Urinary bladder (tissue), 4 donors: Measurements from ENCODE around the gene PLPPR3. TPM values are rescaled to one million over a fixed set of nuclear protein-coding genes. Genes with fewer than 3 reads are reported as not detected.

ENCODE experiments used
- DNase-seq: peaks from one replicate; pipeline ENCODE4 v3.0.0-alpha.2; 2015; ENCODE audit errors: extremely low spot score
- H3K27ac ChIP-seq: one replicate; pipeline ENCODE4 v1.5.1; 2013; ENCODE audit warnings: low read depth, mild to moderate bottlenecking, moderate library complexity
- H3K36me3 ChIP-seq: one replicate; pipeline ENCODE4 v1.6.1; 2013; ENCODE audit warnings: mild to moderate bottlenecking, moderate library complexity; ENCODE audit not compliant: insufficient read depth
- H3K4me1 ChIP-seq: one replicate; pipeline ENCODE4 v1.6.1; 2013; ENCODE audit warnings: mild to moderate bottlenecking, moderate library complexity; ENCODE audit not compliant: insufficient read depth
- H3K4me3 ChIP-seq: one replicate; pipeline ENCODE4 v1.5.1; 2013; ENCODE audit warnings: low read depth, low read length
- WGBS: extraction: QIAGEN DNeasy Blood & Tissue Kit; methylation state at CpG from one replicate; pipeline ENCODE4 v1.1.7; 2013; 5-methylcytosine and 5-hydroxymethylcytosine counted together
- polyA plus RNA-seq: library from polyadenylated mRNA; stranded (reverse); fragments of 200-250 nt; gene quantifications from one replicate; pipeline ENCODE4 v1.2.3, GENCODE V29; 2013
- total RNA-seq: library from RNA; depleted of rRNA; stranded (reverse); fragments of >200 nt; gene quantifications from one replicate; pipeline ENCODE4 v1.2.3, GENCODE V29; 2014
- donor health status: healthy with polysubstance abuse.
- donor health status: healthy.

The PLPPR3 gene
- total and polyA plus RNA-seq, 2 donors, result 0.03 to 2.1 TPM

DNA sequence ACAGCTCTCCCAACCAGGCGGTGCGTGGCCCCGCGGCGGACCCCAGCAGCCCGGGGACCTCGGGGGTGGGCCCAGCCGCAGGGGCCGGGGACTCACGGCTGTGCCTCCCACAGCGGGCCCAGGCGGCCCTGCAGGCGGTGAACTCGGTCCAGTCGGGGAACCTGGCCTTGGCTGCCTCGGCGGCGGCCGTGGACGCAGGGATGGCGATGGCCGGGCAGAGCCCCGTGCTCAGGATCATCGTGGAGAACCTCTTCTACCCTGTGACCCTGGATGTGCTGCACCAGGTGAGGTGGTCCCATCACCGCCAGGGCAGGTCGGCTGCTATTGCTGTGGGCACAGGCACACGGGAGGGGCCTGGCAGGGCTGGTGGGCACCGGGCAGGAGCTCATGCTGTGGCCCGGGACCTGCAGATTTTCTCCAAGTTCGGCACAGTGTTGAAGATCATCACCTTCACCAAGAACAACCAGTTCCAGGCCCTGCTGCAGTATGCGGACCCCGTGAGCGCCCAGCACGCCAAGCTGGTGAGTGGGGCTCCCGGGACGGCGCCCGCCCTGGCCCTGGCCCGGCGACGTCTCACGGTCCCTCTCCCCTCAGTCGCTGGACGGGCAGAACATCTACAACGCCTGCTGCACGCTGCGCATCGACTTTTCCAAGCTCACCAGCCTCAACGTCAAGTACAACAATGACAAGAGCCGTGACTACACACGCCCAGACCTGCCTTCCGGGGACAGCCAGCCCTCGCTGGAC, 17.2 kb downstream of the PLPPR3 start:
- Histone ChIP-seq H3K4me1 (peaks cover 7% of the 10 kb centered on the region), H3K4me3 (no peak overlapping the region), H3K27ac (no peak overlapping the region), H3K36me3 (peaks cover 18% of the 10 kb centered on the region)
- WGBS, result 90% methylated on average over 53 of the region's 53 CpGs
- no peak for DNase-seq

DNA sequence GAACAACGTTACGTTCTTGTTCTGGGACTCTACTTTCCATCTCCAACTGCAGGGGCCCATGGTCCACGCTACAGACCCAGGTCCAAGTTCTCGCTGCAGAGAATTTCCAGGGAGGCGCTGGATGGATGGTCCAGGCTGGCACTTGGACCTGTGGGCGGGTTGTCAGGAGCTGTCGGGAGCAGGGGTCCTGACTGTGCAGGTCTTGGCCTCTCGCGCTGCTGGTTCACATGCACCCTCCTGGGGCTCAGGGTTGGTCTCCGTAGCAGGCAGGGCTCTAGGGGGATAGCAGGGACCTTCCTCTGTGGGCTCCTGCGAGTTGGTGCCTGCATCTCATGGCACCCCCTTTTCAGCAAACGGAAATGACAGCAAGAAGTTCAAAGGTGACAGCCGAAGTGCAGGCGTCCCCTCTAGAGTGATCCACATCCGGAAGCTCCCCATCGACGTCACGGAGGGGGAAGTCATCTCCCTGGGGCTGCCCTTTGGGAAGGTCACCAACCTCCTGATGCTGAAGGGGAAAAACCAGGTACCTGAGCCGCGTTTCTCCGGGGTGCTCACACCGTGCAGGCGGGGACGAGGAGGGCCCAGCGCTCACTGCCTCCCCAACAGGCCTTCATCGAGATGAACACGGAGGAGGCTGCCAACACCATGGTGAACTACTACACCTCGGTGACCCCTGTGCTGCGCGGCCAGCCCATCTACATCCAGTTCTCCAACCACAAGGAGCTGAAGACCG, 17.9 kb downstream of the PLPPR3 start:
- Histone ChIP-seq H3K36me3 (peaks cover 18% of the 10 kb centered on the region), H3K27ac (no peak overlapping the region)
- DNase-seq, result no peak

GRCh38 chr19:803099-803561, 18.6 kb downstream of the PLPPR3 start:
- H3K4me1 ChIP-seq, result peaks cover 7% of the 10 kb centered on the region

More for the DNA sequence above, 17.9 kb downstream of the PLPPR3 start:
- peaks cover 7% of the 10 kb centered on the region for H3K4me1 ChIP-seq
- 85% methylated on average over 31 of the region's 31 CpGs for WGBS
- no peak overlapping the region for H3K4me3 ChIP-seq

DNA sequence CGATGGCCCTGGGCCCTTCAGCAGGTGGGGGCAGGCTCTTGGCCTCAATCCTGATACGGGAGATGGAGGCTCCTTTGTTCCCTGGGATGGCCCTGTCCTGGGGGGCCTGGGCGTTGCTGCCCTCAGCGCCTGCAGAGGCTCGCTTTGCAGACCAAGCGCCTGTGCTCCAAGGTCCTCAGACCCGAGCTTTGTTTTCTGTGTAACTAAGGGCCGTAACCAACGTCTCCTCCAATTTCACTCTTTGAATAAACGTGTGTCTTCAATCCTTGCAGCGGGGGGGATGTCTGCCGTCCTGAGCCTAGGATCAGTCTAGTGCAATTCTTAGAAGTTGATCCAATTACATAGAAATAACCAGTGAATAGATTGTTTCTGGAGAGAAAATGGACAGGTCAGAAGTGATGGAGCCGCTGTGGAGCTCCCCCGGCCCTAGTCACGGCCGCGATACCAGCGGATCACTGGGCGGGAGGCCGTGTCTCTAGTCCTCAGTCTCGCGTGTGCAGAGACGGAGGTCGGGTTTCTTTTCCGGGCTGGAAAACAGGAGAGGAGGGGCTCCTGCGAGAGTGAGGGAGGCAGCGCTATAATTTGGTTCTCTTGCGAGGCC, 19.2 kb downstream of the PLPPR3 start:
- Histone ChIP-seq H3K27ac (no peak overlapping the region), H3K4me1 (peaks cover 7% of the 10 kb centered on the region), H3K36me3 (peaks cover 16% of the 10 kb centered on the region), H3K4me3 (no peak overlapping the region)
- WGBS, result 29% methylated on average over 28 of the region's 28 CpGs
- DNase-seq, result no peak

More at GRCh38 chr19:803099-803561, 18.6 kb downstream of the PLPPR3 start:
- DNase-seq, result no peak
- 75% methylated on average over 17 of the region's 17 CpGs for WGBS
- H3K4me3 ChIP-seq, result no peak overlapping the region
- peaks cover 18% of the 10 kb centered on the region for H3K36me3 ChIP-seq
- H3K27ac ChIP-seq, result no peak overlapping the region

DNA sequence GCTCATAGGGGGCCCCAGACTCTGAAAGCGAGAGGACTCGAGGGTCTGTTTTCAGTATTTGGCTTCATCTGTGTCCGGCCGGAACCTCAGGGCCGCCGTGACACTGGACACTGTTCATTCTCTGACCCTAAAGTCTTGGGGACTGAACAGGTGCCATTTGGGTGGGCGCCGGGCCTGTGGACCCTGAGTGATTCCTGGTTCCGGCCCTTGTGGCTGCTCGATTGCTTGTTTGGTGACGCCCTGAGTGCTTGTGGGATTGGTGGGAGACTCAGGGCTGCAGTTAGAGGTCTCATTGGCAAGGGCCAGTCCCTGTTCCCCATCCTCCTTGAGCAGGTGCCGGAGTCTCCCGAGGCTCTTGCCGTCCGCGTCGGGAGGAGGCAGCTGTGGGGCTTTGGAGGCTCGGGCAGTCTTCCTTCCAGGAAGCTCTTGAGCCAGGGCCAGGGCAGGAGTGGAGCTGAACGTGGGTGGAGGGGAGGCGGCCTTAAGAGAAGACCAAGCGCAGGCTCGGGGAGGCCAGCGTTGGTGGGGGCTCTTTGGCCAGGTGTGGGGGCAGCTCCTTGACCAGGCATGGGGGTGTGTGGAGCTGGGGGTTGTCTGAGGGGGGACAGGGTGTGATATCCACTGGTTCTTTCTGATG, 19.8 kb downstream of the PLPPR3 start:
- peaks cover 7% of the 10 kb centered on the region for H3K4me1 ChIP-seq
- DNase-seq, result no peak
- H3K27ac ChIP-seq, result no peak overlapping the region
- H3K4me3 ChIP-seq, result no peak overlapping the region
- H3K36me3 ChIP-seq, result peaks cover 14% of the 10 kb centered on the region
- 32% methylated on average over 23 of the region's 23 CpGs for WGBS

DNA sequence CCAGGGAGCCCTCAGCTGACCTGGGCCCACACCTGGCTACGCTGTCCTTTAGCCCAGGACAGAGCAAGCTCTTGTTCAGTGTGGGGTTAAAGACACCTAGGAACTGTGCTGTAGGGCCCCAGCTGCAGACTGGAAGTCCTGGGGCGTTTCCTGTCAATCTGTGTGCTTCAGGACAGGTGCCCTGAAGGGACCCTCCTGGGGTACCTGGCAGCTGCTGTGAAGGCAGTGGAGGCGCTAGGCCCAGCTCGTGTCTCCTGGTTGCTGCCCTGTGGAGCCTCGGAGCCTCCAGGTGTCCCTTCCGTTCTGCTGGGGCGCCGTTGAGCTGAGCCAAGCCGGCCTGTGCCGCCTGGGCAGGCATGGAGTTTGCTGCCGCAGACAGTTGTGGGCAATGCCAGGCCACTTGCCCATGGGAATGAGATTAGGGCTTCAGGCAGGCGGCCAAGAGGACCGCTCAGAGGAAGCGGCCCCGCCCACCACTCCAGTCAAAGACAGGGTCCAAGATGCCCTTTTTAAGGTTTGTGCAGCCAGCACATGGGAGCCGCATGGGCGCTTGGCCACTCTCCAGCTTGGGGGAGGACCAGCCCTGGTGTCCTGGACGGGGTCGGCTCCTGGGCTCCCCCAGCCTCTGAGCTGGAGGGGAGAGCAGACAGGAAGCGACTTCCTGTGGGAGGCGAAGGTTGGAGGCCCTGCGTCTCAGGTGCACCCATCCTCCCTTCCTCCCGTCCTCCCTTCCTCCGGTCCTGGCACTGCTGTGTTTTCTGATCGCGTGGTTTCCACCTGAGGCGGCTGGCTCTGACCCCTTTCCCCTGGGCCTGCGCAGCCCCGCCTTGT, 20.5 kb downstream of the PLPPR3 start:
- H3K36me3 ChIP-seq, result peaks cover 14% of the 10 kb centered on the region
- 35% methylated on average over 29 of the region's 29 CpGs for WGBS
- DNase-seq, result no peak
- H3K4me3 ChIP-seq, result no peak overlapping the region
- H3K4me1 ChIP-seq, result peaks cover 7% of the 10 kb centered on the region
- no peak overlapping the region for H3K27ac ChIP-seq

DNA sequence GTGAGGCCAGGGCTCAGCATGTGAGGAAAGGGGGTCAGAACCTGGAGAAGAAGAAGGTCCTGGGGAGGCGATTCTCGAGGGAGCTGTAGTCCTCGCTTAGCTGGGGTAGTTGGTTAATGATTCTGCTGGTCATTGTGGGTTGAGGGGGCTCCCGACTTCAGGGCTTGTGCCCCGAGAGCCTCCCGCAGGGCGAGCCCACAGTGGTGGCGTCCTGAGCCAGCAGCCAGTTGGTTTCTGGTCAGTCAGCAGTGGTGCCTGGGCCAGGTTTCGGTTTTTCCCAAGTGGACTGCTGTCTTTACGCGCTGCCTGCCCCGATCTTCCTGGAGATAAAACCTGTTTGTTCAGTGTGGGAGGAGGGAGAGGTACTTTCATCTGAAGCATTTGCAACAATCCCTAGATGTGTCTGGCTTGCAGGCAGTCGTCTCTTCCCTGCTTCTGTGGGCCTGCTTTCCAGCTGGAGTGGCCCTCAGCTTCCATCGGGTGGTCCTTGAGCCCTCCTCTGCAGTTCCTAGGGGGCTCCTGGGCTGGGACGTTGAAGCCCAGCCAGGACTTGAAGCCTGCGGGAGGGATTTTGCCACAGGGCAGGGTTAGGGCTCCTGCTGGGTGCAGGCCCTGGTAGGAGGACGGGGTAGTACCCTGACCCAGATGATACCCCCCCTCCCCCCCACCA, 21.3 kb downstream of the PLPPR3 start:
- Histone ChIP-seq H3K27ac (no peak overlapping the region), H3K4me1 (peaks cover 7% of the 10 kb centered on the region), H3K36me3 (peaks cover 10% of the 10 kb centered on the region), H3K4me3 (no peak overlapping the region)
- WGBS, result 42% methylated on average over 17 of the region's 17 CpGs
- DNase-seq, result no peak

GRCh38 chr19:799076-799881, 22.5 kb downstream of the PLPPR3 start:
- WGBS, result 11% methylated on average over 28 of the region's 28 CpGs
- DNase-seq, result no peak
- peaks cover 1% of the 10 kb centered on the region for H3K36me3 ChIP-seq
- peaks cover 7% of the 10 kb centered on the region for H3K4me1 ChIP-seq
- H3K27ac ChIP-seq, result no peak overlapping the region
- peak overlapping the region; percentile 92 for H3K4me3 ChIP-seq

DNA sequence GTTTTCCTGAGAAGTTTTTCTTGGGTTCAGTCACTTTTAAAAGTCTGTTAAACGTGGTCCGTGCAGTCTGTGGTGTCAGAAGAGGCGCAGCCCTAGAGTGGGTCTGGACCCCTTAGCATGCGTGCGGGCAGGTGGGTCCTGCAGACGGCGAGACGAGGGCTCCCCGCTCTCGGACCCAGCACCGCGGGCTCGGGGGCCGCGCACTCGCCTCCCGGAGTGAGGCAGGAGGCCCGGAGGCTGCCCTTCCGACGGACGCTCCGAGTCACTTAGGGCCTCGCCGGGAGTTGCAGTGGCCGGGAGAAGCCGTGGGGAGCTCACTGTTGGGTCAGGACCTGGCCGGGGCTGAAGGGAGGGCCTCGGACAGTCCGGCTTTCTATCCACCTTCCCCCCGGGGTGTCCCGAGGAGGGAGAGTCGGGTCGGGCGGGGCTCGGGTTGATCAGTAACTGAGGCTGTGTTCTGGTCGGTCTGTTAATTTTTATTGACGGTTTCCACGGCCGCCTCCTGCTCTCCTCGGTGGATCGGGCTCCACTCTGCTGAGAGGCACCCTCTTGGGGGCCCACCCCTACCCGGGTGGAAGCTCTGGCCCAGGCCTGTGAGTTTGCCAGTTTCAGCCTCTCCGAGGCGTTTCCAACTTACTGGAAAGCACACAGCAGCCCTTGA, 23.2 kb downstream of the PLPPR3 start:
- WGBS, result 2% methylated on average over 44 of the region's 44 CpGs
- Histone ChIP-seq H3K4me3 (peak overlapping the region; percentile 92), H3K4me1 (peaks cover 7% of the 10 kb centered on the region), H3K36me3 (no peaks in the 10 kb centered on the region), H3K27ac (peak overlapping the region; percentile 30)
- DNase-seq, result no peak

- peak overlapping the region; percentile 92 for H3K4me3 ChIP-seq
- H3K36me3 ChIP-seq, result no peaks in the 10 kb centered on the region
- H3K4me1 ChIP-seq, result peaks cover 7% of the 10 kb centered on the region
- DNase-seq, result no peak
- WGBS, result under 1% methylated on average over 126 of the region's 129 CpGs
- H3K27ac ChIP-seq, result peak overlapping the region; percentile 91
Observed at GRCh38 chr19:797528-798414, 24.0 kb downstream of the PLPPR3 start.
